ENCODE measurements around the gene GFAP. TPM values are rescaled to one million over a fixed set of nuclear protein-coding genes. Genes with fewer than 3 reads are reported as not detected.
A peak's percentile ranks its signal among the peaks of the same experiment; 100 is the strongest.
"Not testable (repeated sequence)": the region's sequence is repeated elsewhere in the genome, so short reads cannot be mapped to it uniquely, and the experiment has no call there.

Gene GFAP
- under 1 TPM; 0.40 to 0.74 (median 0.52) TPM for polyA plus RNA-seq (ENCODE audit: insufficient read length in 4 of 4)

- DNase-seq (ENCODE audit: low read depth in 4 of 4, low spot score in 3 of 4): no peak
Observed at GRCh38 chr17:44915321-44915726, at the start of gene GFAP. TSS of gene GFAP (minus strand) at chr17:44915500. CDS start at chr17:44915486, 14 bp downstream.

DNA sequence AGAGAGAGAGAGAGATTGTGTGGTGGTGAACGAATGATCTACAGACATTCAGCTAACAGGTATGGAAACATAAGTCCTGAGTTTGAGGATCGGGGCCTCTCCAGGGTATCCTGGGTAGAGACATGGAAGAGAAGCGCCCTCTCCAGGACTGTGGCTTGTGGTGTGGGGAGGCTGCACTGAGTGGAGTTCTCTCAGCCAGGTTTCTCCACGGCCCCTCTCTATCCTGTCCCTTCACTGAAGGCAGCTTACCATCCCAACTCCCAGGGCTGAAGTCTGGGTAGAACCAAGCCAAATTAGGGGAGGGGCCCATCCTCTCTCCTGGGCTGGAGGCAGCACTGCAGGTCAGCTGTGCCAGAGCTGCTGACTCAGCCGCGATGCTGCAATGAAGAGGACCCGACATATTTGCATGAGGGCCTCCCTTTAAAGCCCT, 46.6 kb upstream of the GFAP start:
- DNase-seq (ENCODE audit: low read depth in 4 of 4, low spot score in 3 of 4): no peak

DNA sequence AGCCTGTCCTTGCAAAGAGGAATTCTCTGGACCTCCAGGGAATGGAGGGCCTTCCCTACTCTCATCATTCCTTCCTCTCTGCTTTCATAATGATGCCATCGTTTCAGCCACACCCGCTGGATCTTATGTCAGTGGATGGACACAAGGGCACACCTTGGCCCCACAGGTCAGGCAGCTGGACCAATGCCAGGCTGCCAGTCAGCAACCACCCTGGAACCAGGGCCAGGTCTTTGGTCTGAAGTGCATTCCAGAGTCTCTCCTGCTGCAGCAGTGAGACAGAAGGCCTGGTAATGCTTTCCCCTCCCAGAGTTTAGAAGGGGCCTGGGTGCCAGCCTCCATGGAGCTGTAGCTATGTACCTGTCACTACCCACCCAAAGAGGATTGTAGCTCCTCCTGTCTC, 45.4 kb upstream of the GFAP start:
- no peak for DNase-seq (ENCODE audit: low read depth in 4 of 4, low spot score in 3 of 4)

GRCh38 chr17:44959821-44960531, 44.7 kb upstream of the GFAP start:
- no peak for DNase-seq (ENCODE audit: low read depth in 4 of 4, low spot score in 3 of 4)

DNA sequence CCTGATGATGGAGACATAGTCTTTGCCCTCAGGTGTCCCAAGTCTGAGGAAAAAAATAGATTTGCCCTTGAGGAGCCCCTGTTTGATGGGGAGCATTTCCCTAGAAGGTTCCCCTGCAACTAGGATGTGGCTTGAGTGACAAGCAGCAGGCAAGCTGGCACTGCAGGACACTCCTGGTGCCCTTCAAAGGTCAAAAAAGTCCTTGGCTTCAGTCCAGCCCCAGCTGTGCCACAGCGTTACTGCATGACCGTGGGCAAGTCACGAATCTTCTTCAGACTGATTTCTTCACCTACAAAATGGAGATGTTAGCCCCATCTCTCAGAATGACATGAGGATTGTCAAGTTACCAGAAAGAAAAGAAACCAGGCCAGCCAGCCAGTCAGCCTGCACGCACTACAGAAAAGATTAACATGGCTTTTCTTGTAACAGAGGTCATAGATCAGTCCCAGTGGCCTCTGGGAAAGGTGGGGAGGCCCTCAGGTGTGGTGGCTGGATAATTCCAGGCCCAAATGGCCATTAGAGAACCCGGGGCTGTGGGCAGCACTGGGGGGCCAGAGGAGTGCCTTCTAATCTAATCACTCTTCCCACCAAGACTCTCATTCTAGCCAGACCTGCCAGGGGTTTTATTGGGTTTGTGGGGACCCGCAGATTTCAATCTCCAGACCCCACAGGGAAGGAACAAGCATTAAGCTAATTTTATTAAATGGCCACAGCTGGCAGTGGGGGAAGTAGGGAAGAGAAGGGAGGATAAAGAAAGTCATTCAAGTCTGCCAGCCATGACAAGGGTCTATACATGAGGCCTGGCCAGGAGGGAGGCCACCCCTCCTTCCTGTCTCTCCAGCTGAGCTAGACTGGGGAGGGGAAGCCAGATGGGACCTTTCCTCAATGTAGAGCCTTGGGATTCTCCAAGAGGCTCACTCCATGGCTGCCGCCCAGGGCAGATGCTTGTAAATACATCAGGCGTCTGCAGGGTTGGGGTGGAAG, 42.0 kb upstream of the GFAP start:
- DNase-seq (ENCODE audit: low read depth in 4 of 4, low spot score in 3 of 4): no peak

GRCh38 chr17:44955674-44956425, 40.5 kb upstream of the GFAP start:
- DNase-seq (ENCODE audit: low read depth in 4 of 4, low spot score in 3 of 4): no peak

DNA sequence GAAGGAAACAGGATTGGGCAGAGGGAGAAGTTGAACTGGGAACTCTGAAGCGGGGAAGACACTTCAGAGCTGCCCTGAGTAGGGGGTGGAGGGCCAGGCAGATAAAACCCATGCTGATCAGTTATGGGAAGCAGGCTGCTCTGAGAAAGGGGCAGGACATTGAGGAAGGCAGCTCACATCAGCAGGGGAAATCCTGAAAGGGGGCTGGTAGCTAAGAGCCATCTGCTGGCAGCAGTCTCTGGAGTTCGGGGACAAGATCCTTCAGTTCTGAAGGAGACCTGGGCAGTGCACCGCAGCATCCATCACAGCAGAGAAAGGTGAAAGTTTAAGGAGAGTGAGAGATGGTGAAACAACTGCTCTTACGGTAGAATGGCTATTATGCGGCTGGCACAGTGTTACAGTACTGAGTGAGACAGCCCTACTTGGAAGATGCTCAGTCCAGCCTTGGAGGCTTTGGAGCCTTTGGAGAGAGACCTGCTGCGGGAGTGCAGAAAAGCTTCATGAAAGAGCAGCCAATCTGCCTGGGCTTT, 37.7 kb upstream of the GFAP start:
- DNase-seq (ENCODE audit: low read depth in 4 of 4, low spot score in 3 of 4): no peak

DNA sequence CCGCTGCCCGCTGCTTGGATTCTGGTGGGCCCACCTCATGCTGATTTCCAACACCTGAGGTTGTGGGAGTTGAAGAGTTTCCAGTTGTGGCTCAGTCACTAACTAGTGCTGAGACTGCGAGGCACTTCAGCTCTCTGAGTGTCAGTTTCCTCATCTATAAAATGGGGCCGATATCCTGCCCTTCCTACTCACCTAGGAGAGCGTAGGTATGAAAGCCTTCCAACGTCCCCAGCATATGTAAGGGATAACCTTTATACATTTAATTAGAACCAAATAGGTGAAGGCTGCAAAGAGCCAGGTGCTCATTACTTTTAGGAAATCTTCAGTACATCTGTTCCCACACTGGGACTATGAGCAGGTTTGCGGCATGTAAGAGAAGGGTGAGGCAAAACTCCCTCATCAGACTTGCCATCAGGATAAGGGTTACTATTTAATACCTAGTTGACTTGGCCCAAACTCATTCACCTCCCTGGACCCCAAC, 33.1 kb upstream of the GFAP start:
- DNase-seq (ENCODE audit: low read depth in 4 of 4, low spot score in 3 of 4): no peak

GRCh38 chr17:44947461-44948314, 32.4 kb upstream of the GFAP start, which contains the start of gene KIF18B:
TSS of gene KIF18B (minus strand) at chr17:44947773. CDS start at chr17:44936344, 11,429 bp downstream.
- DNase-seq (ENCODE audit: low read depth in 4 of 4, low spot score in 3 of 4): peak; percentile 76 to 88 (median 86)

GRCh38 chr17:44945652-44946051, 30.4 kb upstream of the GFAP start:
- DNase-seq (ENCODE audit: low read depth in 4 of 4, low spot score in 3 of 4): not testable (repeated sequence)

GRCh38 chr17:44942456-44942855, 27.2 kb upstream of the GFAP start:
- no peak for DNase-seq (ENCODE audit: low read depth in 4 of 4, low spot score in 3 of 4)

- DNase-seq (ENCODE audit: low read depth in 4 of 4, low spot score in 3 of 4): no peak
Observed at GRCh38 chr17:44941712-44942331, 26.5 kb upstream of the GFAP start.

DNA sequence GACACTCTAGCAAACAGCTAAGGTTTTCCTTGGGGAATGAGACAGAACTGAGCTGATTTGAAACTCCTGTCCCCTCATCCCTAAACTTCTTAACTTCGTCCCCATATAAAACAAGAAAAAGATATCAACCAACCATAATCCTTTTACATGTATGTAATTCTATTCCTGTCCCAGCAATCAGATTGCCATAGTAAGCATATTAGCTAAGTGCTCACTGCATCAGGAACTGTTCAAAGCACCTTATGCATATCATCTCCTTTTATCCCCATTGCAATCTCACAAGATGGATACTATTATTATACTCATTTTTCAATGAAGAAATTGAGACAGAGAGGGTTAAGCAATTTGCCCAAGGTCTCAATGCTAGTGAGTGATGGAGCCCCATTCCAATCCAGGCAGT, 25.5 kb upstream of the GFAP start:
- DNase-seq (ENCODE audit: low read depth in 4 of 4, low spot score in 3 of 4): no peak

- DNase-seq (ENCODE audit: low read depth in 4 of 4, low spot score in 3 of 4): no peak
Observed at GRCh38 chr17:44940317-44940716, 25.0 kb upstream of the GFAP start.

DNA sequence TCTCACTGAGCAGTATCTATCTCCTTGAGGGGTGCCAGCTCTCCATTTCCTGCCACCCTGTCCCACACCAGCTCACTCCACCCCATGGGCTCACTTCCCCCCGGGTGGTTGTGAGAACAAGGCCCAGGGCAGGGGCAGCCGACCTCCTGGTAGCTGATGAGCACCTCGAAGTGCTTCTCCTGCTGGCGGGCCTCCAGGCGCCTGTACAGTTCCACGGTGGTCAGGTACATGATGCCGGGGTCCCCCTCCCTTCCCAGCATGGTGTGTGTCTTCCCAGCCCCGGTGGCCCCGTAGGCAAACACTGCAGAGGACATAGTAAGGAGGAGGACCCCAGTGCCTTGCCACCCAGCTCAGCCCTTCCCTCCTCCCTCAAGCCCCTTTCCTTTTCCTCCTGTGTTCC, 19.8 kb upstream of the GFAP start:
- DNase-seq (ENCODE audit: low read depth in 4 of 4, low spot score in 3 of 4): no peak

- no peak for DNase-seq (ENCODE audit: low read depth in 4 of 4, low spot score in 3 of 4)
Observed at GRCh38 chr17:44934745-44935105, 19.4 kb upstream of the GFAP start.

DNA sequence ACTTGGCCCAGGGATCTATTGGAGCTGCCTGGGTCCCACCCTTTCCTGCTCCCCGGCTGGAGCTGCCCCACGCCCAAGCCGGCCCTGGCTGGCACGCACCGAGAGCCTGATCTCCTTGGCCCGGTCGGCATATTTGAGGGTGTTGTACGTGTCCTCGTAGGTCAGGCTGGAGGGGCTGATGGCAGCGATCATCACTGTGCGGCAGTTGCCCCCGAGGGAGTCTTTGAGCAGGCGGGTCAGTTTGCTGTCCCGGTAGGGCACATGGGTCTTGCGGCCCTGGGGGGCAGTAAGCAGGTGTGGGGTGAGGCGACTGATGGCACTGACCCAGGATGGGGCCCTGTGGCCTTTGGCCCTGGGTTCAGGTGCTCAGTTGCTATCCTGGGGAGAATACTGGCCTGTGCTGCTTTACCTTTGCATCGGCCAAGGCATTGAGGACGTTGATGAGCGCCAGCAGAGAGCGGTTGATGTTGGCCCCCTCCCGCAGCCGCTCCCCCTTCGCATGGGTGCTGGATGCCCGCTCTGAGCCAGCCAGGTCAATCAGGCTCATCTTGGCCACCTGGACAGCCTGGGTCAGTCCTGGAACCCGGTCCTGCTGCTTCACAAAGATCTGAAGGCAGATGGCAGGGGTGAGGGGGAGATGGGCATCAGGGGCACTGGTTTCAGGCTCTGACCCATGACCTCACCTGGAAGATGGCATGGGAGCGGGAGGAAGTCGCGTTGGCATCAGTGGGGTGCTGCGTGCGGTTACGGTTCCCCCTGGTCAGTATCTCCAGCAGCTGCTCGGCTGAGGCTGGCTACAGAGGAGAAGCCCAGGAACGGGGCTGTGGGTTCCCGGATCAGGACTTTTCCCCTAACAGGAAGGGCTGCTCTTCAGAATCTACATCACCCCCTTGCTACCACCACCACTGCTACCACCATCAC, 18.8 kb upstream of the GFAP start:
- DNase-seq (ENCODE audit: low read depth in 4 of 4, low spot score in 3 of 4): no peak

- no peak for DNase-seq (ENCODE audit: low read depth in 4 of 4, low spot score in 3 of 4)
Observed at GRCh38 chr17:44932787-44933097, 17.4 kb upstream of the GFAP start.

Data from right renal pelvis (tissue), 4 donors.